HG03196 (cell line): ENCODE results near the gene C2orf76.
"Not testable (repeated sequence)": the region's sequence is repeated elsewhere in the genome, so short reads cannot be mapped to it uniquely, and the experiment has no call there.

Source experiments
- ATAC-seq: cut with Tn5 transposase; IDR thresholded peaks from one replicate; pipeline ENCODE4 v1.9.1; 2021; ENCODE audit not compliant: unreplicated experiment

Gene C2orf76

DNA sequence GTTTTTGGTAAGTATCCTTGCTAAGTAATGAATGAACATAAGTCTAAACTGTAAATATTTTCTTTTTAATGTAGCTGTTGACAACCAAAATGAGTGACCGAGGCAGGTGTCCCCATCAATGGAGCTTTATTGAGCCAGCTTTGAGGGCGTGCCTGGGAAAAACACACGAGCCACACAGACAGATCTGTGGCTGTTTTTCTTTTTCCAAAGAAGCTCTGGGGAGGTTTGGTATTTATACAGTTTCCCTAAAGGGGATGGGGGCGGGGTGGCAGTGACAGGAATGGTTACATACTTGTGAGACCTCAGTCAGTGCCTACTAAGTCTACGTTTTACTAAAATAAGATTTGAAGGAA lies 11.3 kb upstream of the C2orf76 start:
- no peak for ATAC-seq

GRCh38 chr2:119377294-119377992 lies 10.8 kb upstream of the C2orf76 start:
- ATAC-seq, result no peak

GRCh38 chr2:119376810-119377209 lies 10.2 kb upstream of the C2orf76 start:
- ATAC-seq, result no peak

GRCh38 chr2:119376406-119376805 lies 9.8 kb upstream of the C2orf76 start:
- ATAC-seq, result not testable (repeated sequence)

DNA sequence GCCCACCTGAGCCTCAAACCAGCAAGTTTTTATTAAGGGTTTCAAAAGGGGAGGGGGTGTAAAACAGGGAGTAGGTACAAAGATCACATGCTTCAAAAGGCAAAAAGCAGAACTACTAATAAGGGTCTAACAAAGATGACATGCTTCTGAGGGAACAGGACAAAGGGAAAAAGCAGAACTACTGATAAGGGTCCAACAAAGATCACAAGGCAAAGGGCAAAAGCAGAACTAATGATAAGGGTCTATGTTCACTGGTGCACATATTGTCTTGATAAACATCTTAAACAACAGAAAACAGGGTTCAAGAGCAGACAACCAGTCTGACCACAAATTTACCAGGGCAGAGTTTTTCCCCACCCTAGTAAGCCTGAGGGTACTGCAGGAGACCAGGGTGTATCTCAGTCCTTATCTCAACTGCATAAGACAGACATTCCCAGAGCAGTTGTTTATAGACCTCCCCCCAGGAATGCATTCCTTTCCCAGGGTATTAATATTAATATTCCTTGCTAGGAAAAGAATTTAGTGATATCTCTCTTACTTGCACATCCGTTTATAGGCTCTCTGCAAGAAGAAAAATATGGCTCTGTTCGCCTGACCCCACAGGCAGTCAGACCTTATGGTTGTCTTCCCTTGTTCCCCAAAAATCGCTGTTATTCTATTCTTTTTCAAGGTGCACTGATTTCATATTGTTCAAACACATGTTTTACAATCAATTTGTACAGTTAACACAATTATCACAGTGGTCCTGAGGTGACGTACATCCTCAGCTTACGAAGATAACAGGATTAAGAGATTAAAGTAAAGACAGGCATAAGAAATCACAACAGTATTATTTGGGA lies 7.5 kb upstream of the C2orf76 start:
- not testable (repeated sequence) for ATAC-seq

DNA sequence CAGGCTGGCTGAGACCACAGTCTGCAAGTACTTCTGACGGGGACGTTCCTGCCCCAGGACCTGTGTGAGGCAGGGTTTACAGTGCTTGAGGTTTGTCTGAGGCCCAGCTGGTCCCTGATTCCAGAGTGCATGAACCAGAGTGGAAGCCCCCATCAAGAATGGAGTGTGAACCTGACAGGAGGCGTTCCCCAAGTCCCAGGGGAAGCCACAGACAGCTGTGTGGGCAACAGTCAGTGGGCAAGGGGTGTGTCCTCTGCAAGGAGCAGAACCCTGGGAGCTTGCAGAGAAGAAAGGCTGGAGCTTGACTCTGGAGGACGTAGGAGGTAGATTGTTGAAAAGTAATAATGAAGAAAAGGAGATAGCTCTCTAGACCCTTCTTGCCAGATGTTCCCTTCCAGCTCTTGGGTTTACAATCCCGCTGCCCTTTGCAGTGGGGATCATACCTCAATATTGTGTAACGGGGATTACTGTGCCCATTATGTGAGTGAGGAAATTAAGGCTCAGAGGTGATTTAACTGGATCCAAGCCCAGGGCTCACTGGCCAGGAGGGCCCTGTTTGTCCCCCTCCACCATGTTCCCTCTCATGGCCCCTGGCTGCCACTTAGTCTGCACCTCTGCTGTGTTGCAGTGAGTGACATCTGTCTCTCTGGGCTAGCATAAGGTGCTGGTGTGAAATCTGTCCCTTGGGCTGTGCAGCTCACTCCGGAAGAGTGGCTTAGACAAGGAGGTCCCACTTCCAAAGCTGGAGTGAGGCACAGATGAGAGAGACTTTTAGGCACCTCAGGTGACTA lies 6.3 kb upstream of the C2orf76 start:
- ATAC-seq, result no peak

- ATAC-seq, result no peak
Observed at GRCh38 chr2:119371111-119371510, 4.5 kb upstream of the C2orf76 start.

GRCh38 chr2:119369845-119370244 lies 3.2 kb upstream of the C2orf76 start:
- ATAC-seq, result no peak

GRCh38 chr2:119367472-119368099 lies 952 bp upstream of the C2orf76 start:
- ATAC-seq, result peak; percentile 31

GRCh38 chr2:119366161-119366648 lies 429 bp downstream of the C2orf76 start:
- peak; percentile 6 for ATAC-seq

DNA sequence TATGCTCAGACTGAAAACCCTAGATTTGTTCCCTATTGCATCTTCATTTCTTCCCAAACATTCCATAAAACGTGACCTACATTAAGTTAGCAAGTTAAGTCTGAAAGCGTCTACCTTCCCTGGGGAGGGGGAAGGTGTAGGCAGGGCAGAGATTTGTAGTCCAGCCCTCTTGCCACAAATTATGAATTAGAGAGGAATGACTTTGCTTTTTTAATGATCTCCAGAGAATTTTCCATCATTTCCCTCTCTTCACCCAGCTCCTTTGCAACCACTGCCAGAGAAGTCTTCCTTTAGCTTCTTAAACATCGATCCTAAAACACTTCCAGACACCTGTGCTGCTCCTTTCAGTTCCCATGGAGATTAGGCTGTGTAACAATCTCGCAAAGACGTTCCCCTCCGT lies 1.2 kb downstream of the C2orf76 start:
- no peak for ATAC-seq

- no peak for ATAC-seq
Observed at GRCh38 chr2:119364798-119365197, 1.8 kb downstream of the C2orf76 start.

- no peak for ATAC-seq
Observed at GRCh38 chr2:119360423-119360966, 6.1 kb downstream of the C2orf76 start.

DNA sequence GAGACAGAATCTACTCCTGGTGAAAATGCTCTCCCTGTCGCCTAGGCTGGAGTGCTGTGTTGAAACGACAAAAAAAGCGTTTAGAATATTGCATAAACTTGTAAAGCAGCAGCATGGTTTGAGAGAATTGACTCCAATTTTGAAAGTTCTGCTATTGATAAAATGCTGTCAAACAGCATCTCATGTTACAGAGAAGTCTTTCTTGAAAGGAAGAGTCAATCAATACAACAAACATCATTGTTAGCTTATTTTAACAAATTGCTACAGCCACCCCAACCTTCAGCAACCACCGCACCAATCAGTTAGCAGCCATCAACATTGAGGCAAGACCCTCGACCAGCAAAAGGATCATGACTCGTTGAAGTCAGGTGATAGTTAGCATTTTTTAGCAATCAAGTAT lies 6.9 kb downstream of the C2orf76 start:
- no peak for ATAC-seq

GRCh38 chr2:119354860-119355259 lies 11.8 kb downstream of the C2orf76 start:
- no peak for ATAC-seq

DNA sequence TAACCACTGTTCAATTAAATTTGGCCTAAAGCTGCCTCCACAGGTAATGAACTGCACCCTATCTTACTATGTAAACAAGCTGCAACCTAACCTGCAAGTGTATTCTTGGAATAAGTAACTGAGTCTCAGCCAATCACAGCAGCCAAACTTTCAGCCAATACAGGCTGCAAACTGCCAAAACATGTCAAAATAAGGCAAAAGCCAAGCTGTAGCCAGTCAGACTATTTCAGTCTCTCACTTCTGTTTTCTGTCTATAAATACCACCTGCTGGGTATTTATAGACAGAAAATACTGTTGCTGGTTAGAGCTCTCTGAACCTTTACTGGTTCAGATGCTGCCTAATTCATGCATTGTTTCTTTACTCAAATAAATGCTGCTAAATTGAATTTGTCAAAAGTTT lies 14.3 kb downstream of the C2orf76 start:
- peak; percentile 96 for ATAC-seq

- ATAC-seq, result no peak
Observed at GRCh38 chr2:119350311-119350998, 16.2 kb downstream of the C2orf76 start.

- no peak for ATAC-seq
Observed at GRCh38 chr2:119349289-119349688, 17.3 kb downstream of the C2orf76 start.

DNA sequence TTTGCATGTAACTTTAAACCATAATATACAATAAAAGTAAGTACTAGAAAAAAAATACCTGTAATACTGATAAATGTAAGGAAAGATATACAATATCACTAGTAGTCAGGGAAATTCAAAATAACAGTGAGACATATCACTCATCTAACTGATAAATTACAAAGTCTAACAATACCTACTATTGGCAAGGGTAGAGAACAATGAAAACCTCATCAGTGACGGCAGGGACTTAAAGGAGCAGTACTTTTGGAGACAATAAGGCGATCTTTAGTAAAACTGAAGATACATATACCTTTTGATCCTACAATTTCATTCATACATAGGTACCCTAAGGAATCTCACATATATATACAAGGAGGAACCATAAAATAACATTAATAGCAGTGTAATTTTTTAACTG lies 24.9 kb downstream of the C2orf76 start:
- ATAC-seq, result no peak

DNA sequence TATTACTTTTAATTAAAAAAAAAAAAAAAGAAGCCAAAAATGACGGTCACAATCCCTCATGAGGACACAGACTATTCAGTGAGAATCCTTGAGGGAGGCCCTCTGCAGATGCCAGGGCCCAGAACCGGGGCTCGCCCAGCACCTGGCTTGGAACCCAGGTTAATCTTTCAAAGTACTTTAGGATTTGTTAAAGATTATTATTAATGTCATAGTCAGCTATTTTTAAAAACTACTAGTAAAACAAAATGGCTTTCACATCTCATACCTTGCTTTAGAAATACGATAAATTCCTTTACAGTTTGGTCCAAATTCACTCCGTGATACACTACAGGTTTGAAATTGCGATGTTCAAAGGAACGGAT lies 27.1 kb downstream of the C2orf76 start:
- ATAC-seq, result no peak
